Measurements from ENCODE around the gene PSMC2. TPM values are rescaled to one million over a fixed set of nuclear protein-coding genes. Genes with fewer than 3 reads are reported as not detected.

The PSMC2 gene
- total RNA-seq, 4 donors from 2014 or later, result 84.3 to 106 (median 97.3) TPM

DNA sequence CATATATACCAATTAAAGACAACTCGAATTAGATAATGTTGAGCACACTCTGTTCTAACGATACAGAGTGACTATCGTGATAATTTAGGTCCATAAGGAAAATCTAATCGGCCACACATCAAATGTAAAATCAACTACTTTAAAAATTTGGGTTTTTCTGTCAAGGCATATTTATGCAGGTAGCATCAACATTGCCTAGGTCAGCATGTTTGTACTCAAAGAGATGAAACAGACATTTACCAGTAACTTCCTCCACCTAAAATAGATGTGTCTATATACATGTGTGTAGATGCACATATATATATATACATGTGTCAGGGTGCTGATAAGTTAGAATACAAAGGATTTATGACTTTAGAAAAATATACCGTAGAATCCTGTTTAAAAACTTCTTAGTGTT is 22.0 kb downstream of the PSMC2 start:
- TF ChIP-seq, protein P1, sequence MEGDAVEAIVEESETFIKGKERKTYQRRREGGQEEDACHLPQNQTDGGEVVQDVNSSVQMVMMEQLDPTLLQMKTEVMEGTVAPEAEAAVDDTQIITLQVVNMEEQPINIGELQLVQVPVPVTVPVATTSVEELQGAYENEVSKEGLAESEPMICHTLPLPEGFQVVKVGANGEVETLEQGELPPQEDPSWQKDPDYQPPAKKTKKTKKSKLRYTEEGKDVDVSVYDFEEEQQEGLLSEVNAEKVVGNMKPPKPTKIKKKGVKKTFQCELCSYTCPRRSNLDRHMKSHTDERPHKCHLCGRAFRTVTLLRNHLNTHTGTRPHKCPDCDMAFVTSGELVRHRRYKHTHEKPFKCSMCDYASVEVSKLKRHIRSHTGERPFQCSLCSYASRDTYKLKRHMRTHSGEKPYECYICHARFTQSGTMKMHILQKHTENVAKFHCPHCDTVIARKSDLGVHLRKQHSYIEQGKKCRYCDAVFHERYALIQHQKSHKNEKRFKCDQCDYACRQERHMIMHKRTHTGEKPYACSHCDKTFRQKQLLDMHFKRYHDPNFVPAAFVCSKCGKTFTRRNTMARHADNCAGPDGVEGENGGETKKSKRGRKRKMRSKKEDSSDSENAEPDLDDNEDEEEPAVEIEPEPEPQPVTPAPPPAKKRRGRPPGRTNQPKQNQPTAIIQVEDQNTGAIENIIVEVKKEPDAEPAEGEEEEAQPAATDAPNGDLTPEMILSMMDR (IDR thresholded peaks at IDR 0.05), result no peak
- no peak for ATAC-seq (ENCODE audit: low FRiP score)

DNA sequence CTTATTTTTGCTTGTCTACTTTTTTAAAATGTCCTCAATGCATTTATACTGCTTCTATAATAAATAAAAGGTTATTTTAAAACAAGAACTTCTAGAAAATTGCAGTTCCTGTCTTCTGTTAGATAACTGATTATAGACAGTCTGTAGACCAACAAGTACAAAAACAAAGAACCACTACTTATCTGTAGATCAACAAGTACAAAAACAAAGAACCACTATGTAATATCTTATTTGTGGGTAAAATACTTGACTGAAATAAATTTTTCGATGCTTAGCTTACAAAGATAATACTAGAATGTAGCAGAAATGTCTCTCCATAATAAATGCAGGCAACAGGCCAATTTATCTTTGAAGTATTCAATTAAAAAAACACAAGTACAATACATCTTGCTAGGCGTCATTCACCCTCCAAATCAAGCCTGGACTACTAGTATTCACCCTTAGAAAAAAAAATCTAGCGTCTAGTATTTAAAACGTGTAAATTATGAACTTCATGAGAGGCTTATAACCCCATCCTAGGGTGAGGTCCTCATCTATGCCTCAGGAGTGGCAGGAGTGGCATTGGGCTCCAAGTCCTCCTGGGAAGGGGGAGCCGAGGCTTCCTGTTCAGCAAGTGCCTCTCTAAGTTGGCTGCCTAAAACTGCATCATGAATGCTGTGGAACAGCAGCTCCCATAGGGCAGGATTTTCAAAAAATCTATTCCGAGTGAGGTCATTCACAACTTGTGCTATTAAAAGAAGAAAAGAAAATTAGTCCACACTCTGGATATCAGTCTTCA is 26.6 kb downstream of the PSMC2 start:
- ATAC-seq (ENCODE audit: low FRiP score) (no peak), DNase-seq (ENCODE audit: low spot score) (no peak)
- TF ChIP-seq, protein P1 (IDR thresholded peaks at IDR 0.05), result no peak

More for the DNA sequence above, 22.0 kb downstream of the PSMC2 start:
- DNase-seq (ENCODE audit: low spot score), result no peak

GRCh38 chr7:103379270-103379975 is 32.0 kb downstream of the PSMC2 start:
- ATAC-seq (ENCODE audit: low FRiP score), result no peak
- DNase-seq (ENCODE audit: low spot score), result no peak
- TF ChIP-seq, protein P1 (IDR thresholded peaks at IDR 0.05), result no peak

GRCh38 chr7:103380395-103381191 is 33.1 kb downstream of the PSMC2 start:
- TF ChIP-seq, protein P1 (IDR thresholded peaks at IDR 0.05), result no peak
- no peak for ATAC-seq (ENCODE audit: low FRiP score)

GRCh38 chr7:103381280-103382031 is 34.0 kb downstream of the PSMC2 start:
- no peak for DNase-seq (ENCODE audit: low spot score)
- ATAC-seq (ENCODE audit: low FRiP score), result no peak
- TF ChIP-seq, protein P1 (IDR thresholded peaks at IDR 0.05), result no peak

More at GRCh38 chr7:103380395-103381191, 33.1 kb downstream of the PSMC2 start:
- DNase-seq (ENCODE audit: low spot score), result no peak

DNA sequence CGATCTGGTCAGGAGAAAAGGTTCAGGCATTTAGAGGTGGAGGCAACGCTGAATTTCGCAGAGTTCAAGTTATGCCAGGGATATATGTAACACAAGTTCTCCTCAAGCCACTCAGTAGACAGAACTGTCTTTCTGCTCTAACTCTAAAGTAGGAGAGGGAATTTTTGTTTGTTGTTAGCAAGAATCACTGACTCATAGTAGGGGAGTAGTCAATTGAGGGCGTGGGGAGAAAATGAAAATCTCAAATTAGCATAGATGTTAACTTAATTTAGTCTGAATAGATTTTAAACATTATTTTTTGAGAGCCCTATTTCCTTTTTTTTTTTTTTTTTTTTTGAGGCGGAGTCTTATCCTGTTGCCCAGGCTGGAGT is 34.6 kb downstream of the PSMC2 start:
- ATAC-seq (ENCODE audit: low FRiP score), result no peak

More for the DNA sequence above, 34.6 kb downstream of the PSMC2 start:
- DNase-seq (ENCODE audit: low spot score), result no peak
- TF ChIP-seq, protein P1 (IDR thresholded peaks at IDR 0.05), result no peak

All from omental fat pad (tissue), 4 donors.